Stimulated activated CD8-positive, alpha-beta memory T cell treated with anti-CD3 and anti-CD28 coated beads, Interleukin-15, amount 100 ng/mL, for 1 hour (primary cell): ENCODE data around the gene SH3D19.
"Not testable (repeated sequence)": the region's sequence is repeated elsewhere in the genome, so short reads cannot be mapped to it uniquely, and the experiment has no call there.

Experiments used
- DNase-seq: peaks from one replicate; pipeline ENCODE4 v3.0.0-alpha.2; 2020; ENCODE audit warnings: low read depth

The SH3D19 gene

DNA sequence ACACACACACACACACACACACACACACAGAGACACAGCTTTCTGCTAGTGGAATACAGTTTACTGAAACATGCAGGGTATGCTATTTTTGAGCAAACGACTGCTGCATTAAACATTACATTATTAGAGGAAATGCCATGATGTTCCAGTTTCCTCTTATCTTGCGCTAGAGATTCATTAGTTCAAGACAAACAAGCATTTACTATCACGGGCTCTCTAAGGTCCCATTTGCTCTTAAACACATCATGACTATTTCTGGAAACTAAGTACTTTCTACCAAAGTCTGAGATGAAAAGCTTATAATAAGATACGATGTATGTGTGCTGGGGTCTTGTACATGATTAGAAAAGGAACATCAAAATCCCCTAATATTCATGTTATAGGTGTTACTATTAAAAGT lies 177.1 kb downstream of the SH3D19 start:
- no peak for DNase-seq

GRCh38 chr4:151147000-151147399 lies 178.4 kb downstream of the SH3D19 start:
- DNase-seq = no peak

DNA sequence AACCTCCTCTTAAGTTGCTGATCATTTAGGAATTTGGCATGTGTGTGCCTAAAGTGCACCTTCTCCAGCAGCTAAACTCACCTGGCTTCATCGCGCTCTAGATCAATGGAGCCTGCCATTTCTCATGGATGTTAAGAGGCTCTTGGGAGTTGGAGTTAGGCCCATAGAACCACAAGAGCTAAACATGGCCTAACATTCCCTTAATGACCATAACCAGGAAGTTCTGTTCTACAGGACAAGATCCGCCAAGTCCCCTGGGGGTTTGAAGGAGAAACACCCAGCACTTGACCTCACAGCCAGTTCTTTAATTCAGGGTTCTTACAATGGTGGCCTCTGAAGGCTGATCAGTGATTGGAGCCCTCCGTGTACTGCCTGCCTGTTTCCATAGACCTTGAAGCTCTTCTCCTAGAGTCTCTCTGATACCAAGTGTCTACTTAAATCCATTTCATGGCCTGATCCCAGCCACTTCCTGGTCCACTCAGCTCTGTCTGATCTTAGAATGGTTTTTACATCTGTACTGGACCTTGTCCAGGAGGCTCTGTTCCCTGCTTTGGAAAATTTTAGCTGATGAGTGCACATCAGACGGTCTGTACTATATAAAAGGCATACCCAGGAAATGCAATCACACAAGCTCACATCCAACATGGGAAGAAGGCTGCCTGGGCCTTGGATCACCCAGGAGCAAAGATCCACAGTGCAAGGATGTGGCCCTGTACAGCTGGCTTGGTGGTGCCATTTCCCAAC lies 180.9 kb downstream of the SH3D19 start:
- DNase-seq = no peak

DNA sequence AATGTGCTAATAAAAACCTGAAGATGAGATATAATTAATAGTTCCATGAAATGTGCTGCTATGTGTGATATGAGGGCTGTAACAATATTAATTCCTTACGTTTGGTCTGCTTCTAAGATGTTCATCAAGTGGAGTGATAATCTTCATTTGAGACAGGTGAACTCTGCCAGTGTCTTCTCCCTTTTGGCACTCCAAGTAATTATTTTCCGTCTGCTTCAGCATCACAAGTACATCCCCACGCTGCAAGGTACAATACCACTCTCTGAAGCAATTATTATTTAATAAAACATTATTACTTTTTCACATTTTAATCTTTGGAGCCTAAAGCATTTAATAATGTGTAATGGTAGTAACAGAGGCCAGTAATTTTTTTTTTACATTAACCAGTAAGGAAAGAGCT lies 181.6 kb downstream of the SH3D19 start:
- no peak for DNase-seq

DNA sequence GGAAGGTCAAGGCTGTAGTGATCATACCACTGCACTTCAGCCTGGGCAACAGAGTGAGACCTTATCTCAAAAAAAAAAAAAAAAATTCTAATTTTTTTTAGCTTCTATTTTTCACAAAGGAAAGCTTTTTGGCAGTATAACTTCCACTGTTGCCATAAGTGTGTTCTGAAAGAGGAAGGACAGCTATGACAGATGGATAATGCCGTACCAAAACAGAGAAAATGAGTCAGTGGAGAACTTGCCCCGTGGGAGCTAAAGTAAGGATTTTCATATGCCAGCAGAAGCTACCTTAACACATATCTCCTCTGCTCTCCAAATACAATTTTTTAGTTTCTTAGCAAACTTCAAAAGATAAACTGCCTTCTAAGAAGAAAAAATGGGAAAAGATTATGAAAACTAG lies 182.2 kb downstream of the SH3D19 start:
- DNase-seq = no peak

DNA sequence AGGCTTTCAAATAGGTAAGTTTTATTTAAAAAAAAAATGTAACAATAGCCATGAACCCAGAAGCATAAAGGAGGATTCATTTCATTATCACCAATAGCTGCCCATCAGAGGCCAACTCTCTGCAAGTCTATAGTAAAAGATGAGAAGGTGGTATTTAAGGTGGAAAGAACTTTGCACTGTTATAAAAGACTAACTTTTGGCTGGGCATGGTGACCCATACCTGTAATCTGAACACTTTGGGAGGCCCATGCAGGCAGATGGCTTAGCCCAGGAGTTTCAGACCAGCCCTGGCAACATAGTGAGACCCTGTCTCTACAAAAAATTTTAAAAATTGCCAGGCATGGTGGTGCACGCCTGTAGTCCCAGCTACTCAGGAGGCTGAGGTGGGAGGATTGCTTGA lies 182.6 kb downstream of the SH3D19 start:
- no peak for DNase-seq

- DNase-seq = no peak
These were observed 185.6 kb downstream of the SH3D19 start for GRCh38 chr4:151139814-151140213.

GRCh38 chr4:151136048-151136447 lies 189.4 kb downstream of the SH3D19 start:
- DNase-seq = not testable (repeated sequence)

DNA sequence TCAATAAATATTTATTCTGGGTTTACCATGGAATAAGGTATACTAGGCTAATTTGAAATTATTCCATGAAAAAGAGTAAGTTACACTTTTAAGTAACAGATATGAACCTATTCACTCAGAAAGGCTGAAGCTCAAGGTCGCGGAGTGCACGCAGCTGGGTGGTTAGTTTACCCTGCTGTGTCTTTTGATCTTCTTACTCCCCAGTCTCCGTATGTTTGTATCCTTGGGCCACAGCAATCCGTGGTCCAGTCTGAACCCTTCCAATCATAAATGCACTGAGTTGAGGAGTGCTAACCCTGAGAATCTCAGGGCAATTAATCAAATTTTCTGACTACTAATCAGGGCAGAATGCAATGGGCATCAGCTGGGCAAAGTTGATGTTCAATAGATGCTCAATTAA lies 192.1 kb downstream of the SH3D19 start:
- DNase-seq = no peak

GRCh38 chr4:151129796-151130195 lies 195.6 kb downstream of the SH3D19 start:
- DNase-seq = no peak

- peak; percentile 20 for DNase-seq
These were observed 207.9 kb downstream of the SH3D19 start for GRCh38 chr4:151117371-151117962.

DNA sequence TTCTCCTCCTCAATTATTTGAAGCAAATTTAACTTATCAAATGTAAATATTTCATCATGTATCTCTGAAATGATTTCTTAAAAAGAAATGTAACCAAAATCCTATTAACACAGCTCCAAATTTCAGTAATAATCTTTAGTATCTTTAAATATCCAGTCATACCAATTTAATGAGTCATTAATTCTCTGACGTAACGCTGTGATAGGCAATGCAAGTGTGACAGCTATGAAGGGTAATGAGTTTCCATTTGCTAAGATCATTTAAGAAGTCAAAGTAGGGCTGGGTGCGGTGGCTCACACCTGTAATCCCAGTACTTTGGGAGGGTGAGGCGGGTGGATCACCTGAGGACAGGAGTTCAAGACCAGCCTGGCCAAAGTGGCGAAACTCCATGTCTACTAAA lies 210.4 kb downstream of the SH3D19 start:
- no peak for DNase-seq

GRCh38 chr4:151114338-151114737 lies 211.1 kb downstream of the SH3D19 start:
- no peak for DNase-seq

DNA sequence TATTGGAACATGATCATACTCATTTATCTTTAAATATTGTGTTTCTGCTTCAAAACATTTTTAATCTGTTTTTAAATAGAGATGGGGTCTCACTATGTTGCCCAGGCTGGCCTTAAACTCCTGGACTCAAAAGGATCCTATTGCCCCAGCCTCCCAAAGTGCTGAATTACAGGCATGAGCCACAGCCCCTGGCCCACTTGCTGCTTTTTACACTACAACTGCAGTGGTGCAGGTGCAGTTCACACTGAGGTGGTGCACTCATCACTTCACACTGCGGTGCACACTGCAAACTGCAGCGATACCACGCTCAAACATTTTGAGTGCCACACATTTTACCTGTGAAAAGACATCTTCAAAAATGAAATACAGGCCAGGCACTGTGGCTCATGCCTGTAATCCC lies 215.2 kb downstream of the SH3D19 start:
- DNase-seq = no peak

- no peak for DNase-seq
These were observed 218.3 kb downstream of the SH3D19 start for GRCh38 chr4:151107063-151107462.

DNA sequence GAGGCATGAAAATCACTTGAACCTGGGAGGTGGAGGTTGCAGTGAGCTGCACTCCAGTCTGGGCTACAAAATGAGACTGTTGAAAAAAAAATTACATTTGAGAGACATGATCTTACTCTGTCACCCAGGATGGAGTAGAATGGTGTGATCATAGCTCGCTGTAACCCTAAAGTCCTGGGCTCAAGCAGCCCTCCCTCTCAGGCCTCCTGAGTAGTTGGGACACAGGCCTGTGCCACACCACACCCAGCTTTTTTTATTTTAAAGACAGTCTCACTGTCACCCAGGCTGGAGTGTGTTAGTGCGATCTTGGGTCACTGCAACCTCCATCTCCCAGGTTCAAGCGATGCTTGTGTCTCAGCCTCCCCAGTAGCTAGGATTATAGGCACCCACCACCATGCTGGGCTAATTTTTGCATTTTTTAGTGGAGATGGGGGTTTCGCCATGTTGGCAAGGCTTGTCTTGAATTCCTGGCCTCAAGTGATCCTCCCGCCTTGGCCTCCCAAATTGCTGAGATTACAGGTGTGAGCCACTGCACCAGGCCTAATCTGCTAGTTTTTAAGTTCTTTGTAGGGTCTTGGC lies 219.9 kb downstream of the SH3D19 start:
- no peak for DNase-seq

DNA sequence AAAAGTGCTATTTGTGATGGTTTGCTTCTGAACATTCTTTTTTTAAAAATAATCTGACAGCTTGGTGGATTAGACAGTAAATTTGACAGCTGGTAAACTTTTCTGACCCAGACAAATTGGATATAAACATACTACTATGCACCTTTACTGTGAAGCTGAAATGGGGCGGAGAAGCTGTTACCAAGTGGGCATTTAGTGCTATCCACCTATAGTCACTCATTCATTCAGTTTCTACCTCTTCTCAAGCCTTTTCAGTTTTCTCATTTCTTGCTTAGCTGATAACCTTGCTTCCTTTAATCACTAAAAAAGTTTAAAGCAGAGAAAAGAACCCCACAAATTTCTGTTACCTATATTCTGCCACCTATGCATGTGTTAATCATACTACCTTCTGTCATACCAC lies 220.8 kb downstream of the SH3D19 start:
- no peak for DNase-seq

GRCh38 chr4:151103758-151104157 lies 221.6 kb downstream of the SH3D19 start:
- no peak for DNase-seq

- DNase-seq = no peak
These were observed 224.9 kb downstream of the SH3D19 start for GRCh38 chr4:151100531-151100930.

- DNase-seq = no peak
These were observed 225.4 kb downstream of the SH3D19 start for GRCh38 chr4:151099976-151100417.

GRCh38 chr4:151099229-151099975 lies 226.0 kb downstream of the SH3D19 start, which contains the start of gene RPS3A:
TSS of gene RPS3A (plus strand) at chr4:151099628. CDS start at chr4:151099653, 25 bp downstream.
- peak; percentile 96 for DNase-seq

DNA sequence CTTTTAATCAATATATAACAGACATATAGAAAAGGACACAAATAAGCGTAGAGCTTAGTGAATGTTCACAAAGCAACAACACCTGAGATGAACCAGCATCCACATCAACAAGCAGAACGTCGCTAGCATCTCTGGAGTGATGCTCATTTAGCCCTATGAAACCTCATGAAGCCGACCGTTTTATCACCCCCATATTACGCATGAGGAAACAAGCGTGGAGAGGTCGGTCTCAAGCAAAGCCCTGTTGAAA lies 226.5 kb downstream of the SH3D19 start:
- DNase-seq = no peak

DNA sequence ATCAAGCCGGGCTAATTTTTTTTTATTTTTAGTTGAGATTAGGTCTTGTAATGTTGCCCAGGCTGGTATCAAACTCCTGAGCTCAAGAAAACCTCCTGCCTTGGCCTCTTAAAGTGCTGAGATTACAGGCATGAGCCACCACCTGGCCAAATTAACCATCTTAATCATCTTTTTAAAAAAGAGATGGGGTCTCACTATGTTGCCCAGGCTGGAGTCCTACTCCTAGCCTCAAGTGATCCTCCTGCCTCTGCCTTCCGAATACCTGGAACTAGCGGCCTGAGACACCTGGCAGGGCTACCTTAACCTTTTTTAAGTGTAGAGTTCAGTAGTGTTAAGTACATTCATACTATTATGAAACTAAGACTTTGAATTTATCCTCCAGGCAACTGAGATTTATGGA lies 227.6 kb downstream of the SH3D19 start:
- no peak for DNase-seq
